ENCODE measurements around the gene ITPKB.
A peak's percentile ranks its signal among the peaks of the same experiment; 100 is the strongest.
"Not testable (repeated sequence)": the region's sequence is repeated elsewhere in the genome, so short reads cannot be mapped to it uniquely, and the experiment has no call there.

Gene ITPKB

GRCh38 chr1:226633541-226634165 is 105.4 kb downstream of the ITPKB start:
- no peak for DNase-seq

- no peak for DNase-seq
Measured at GRCh38 chr1:226632922-226633351, 106.1 kb downstream of the ITPKB start.

GRCh38 chr1:226632169-226632879 is 106.8 kb downstream of the ITPKB start:
- DNase-seq = no peak

- DNase-seq = peak; percentile 1
Measured at GRCh38 chr1:226631229-226632000, 107.7 kb downstream of the ITPKB start.

- no peak for DNase-seq
Measured at GRCh38 chr1:226630592-226630991, 108.5 kb downstream of the ITPKB start.

GRCh38 chr1:226629896-226630550 is 109.1 kb downstream of the ITPKB start:
- peak; percentile 0 for DNase-seq

- DNase-seq = peak; percentile 0
Measured at GRCh38 chr1:226629210-226629895, 109.7 kb downstream of the ITPKB start.

GRCh38 chr1:226628612-226629155 is 110.4 kb downstream of the ITPKB start:
- no peak for DNase-seq

DNA sequence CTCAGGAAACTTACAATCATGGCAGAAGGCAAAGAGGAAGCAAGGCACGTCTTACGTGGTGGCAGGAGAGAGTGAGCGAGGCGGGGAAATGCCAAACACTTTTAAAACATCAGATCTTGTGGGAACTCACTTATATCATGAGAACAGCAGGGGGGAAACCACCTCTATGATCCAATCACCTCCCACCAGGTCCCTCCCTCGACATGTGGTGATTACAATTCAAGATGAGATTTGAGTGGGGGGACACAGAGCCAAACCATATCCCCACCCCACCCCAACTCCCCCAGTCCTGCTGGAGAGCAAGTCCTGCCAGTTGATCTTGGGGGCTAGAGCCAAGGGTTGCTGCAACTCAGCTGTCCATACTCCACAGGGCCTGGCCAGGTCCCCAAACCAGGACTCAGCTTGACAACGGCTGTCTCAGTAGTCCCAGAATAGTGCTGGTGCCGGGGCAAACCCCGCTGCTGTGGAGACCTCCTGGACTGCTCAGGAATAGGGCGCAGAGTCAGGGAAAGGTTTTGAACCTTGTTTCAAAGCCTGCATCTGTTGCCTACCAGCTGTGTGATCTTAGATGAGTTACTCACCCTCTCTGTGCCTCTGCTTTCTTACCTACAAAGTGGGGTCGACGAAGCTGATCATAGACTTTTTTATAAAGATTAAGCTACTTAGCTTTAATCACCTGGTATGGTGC is 111.0 kb downstream of the ITPKB start:
- DNase-seq = peak; percentile 38

- no peak for DNase-seq
Measured at GRCh38 chr1:226627050-226627755, 111.9 kb downstream of the ITPKB start.

DNA sequence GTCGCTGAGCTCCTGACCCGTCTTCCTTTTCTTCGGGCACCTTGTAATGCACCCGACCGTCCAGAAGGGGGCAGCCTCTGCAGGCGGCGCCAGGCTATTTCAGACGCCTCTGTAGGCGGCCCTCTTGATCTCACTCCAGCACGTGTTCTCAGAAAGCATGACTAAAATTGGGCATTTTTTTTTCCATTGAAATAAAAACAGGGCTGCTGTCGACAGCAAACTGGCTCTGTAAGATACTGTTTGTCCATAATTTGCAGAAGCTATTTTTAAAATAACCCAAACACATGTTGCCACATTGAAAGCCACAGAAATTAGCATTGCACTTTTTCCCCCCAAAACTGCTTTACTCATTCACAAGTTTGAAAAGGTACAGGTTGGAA is 112.5 kb downstream of the ITPKB start:
- DNase-seq = peak; percentile 86

GRCh38 chr1:226625832-226626576 is 113.1 kb downstream of the ITPKB start:
- DNase-seq = no peak

- DNase-seq = no peak
Measured at GRCh38 chr1:226625326-226625725, 113.8 kb downstream of the ITPKB start.

- no peak for DNase-seq
Measured at GRCh38 chr1:226624526-226624925, 114.6 kb downstream of the ITPKB start.

DNA sequence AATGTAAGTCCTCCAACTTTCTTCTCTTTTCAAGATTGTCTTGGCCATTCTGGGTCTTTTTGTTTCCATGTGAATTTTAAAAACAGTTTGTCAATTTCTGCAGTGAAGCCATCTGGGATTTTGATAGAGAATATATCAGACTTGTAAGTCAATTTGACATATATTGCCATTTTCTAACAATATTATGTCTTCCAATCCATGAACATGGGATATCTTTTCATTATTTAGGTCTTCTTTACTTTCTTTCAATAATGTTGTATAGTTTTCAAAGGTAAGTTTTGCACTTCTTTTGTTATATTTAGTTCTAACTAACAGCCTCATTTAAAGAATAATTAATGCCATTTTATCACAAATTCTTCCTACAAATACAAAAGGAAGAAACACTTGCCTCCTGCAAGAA is 117.1 kb downstream of the ITPKB start:
- DNase-seq = no peak

DNA sequence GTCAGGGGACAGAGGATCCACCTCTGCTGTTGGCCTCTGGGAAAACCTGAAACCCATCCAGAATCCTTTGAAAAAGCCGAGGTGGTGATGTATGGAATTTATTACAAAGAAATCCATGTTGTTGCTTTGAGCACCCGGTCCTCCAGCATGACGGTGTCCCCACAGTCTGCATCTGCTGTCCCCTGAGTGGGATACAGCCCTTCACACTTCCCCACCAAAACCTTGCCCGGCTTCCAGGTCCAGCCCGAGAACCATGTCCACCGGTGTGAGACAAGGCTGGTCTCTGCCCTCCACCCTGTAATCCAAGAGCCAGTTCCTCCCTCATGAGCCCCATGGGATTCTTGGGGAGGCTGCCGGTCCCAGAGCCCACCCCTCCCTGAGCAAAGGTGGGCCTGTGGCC is 120.1 kb downstream of the ITPKB start:
- no peak for DNase-seq

DNA sequence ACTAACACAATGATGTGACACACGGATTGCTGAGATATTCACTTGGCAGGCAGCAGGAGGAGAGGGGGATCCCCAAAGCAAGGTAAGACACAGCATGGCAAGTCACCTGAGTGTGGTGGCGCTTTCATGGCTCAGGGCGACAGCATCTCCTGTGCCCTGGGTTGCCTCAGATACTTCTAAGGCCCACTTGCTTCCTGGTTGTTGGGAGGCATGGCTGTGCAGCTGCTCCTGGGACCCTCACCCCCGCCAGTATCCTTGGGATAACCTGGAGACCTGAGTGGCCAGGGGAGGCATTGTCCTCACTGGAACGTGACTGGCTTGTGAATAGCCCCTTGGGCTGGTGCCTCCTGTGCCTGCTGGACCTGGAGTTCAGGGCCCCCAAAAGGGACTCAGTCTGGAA is 120.7 kb downstream of the ITPKB start:
- DNase-seq = no peak

GRCh38 chr1:226617719-226618118 is 121.4 kb downstream of the ITPKB start:
- DNase-seq = not testable (repeated sequence)

DNA sequence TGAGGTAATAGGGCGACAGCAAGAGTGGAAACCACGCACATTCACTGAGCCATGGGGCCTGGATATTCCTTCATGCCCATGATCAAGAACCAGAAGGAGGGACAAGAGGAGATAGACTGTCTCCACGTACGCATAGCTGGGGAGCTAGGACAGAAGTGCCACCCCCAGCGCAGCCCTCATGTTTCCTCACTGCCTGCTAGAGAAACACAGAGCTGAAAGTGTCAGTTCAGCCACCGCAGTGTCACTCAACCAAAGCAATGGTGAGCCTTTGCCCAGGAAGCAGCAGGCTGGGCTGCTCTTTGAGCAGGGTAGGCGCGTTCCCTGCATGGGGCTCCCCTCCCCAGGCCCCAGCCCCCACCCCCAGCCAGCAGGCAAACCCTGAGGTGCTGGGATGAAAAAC is 122.0 kb downstream of the ITPKB start:
- no peak for DNase-seq

DNA sequence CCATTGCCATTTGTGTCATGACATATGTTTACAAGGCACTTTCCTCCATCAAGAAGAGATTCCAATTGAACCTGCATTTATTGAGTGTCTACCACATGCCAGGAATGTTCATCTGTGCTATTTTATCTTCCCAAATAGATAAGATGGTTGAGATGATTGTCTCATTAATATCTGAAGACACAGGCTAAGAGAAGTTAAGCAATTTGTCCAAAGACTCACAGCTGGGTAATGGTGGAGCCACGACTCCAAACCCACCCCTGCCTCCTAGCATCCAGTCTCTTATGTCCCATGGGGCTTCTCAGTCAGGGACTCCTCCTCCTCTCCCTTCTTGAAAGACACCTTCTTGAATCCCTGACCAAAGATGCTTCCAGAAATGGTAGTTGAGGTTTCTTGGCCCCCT is 122.4 kb downstream of the ITPKB start:
- DNase-seq = no peak

Measured in activated naive CD4-positive, alpha-beta T cell treated with Interleukin-2 at 50 U/mL for 16 hours (primary cell).